Activated CD4-positive, alpha-beta T cell treated with anti-CD3 and anti-CD28 coated beads for 36 hours (primary cell): ENCODE results near the gene TEX22. TPM values are rescaled to one million over a fixed set of nuclear protein-coding genes. Genes with fewer than 3 reads are reported as not detected.

Experiments used
- ATAC-seq: fragments of 200-7000 bp; cut with Tn5 transposase; one replicate; pipeline ENCODE4 v1.10.0; 2021; ENCODE audit warnings: mild to moderate bottlenecking, moderate library complexity
- CTCF ChIA-PET: fragments of 350-600 bp; sonication (Branson Sonifier 250); formaldehyde crosslinking; loops from one replicate; lab custom pipeline; 2021; ENCODE audit warnings: antibody characterized with exemption; lab: Charles Lee
- POLR2A ChIA-PET: fragments of 350-600 bp; sonication (Branson Sonifier 250); formaldehyde crosslinking; loops from one replicate; lab custom pipeline; 2021; ENCODE audit warnings: antibody characterized with exemption, inconsistent platforms; lab: Charles Lee
- DNase-seq: peaks from one replicate; pipeline ENCODE4 v3.0.0-alpha.2; 2020
- H3K27ac Mint-ChIP-seq: one replicate; pipeline ENCODE4 v1.8.0; 2021; ENCODE audit warnings: mixed read lengths
- H3K27me3 Mint-ChIP-seq: one replicate; pipeline ENCODE4 v1.8.0; 2021; ENCODE audit warnings: mixed read lengths
- H3K36me3 Mint-ChIP-seq: one replicate; pipeline ENCODE4 v1.8.0; 2021; ENCODE audit warnings: low read depth, mixed read lengths
- H3K4me1 Mint-ChIP-seq: one replicate; pipeline ENCODE4 v1.8.0; 2021; ENCODE audit warnings: mixed read lengths
- H3K4me3 Mint-ChIP-seq: one replicate; pipeline ENCODE4 v1.8.0; 2021; ENCODE audit warnings: mild to moderate bottlenecking, moderate library complexity, mixed read lengths
- H3K9me3 Mint-ChIP-seq: one replicate; pipeline ENCODE4 v1.8.0; 2021; ENCODE audit warnings: low read depth, mixed read lengths
- intact Hi-C, 2 experiments: fragments of 100-400 bp; cut with DNase I in 1 of 2; cut with micrococcal nuclease in 1 of 2; formaldehyde crosslinking; loops; one replicate each; pipeline versions ENCODE4 v1.14.2 to v1.15.1; 2022 to 2024; cut with DNase I, micrococcal nuclease
- total RNA-seq, 2 experiments: library from RNA; stranded (reverse); gene quantifications; one replicate each; pipeline ENCODE4 v1.2.3, GENCODE V29; 2021

Gene TEX22
- total RNA-seq, 2 experiments from 2014 or later, result 1.4 to 2.4 TPM

- H3K4me1 Mint-ChIP-seq, result peaks cover 9% of the 10 kb centered on the region
- no peaks in the 10 kb centered on the region for H3K9me3 Mint-ChIP-seq
- intact Hi-C loops, result no loop called here
- no peaks in the 10 kb centered on the region for H3K27me3 Mint-ChIP-seq
- no peak overlapping the region for H3K27ac Mint-ChIP-seq
- CTCF ChIA-PET, result interaction anchor here (1.2 kb wide), 1 partner anchor 35 kb away, joined by 3 read pairs; no protein-coding TSS in a partner anchor
- DNase-seq, result no peak
- POLR2A ChIA-PET, result no interaction called here
- no peaks in the 10 kb centered on the region for H3K36me3 Mint-ChIP-seq
- no peak for ATAC-seq
- no peak overlapping the region for H3K4me3 Mint-ChIP-seq
These were observed 19.3 kb upstream of the TEX22 start for GRCh38 chr14:105378873-105379685.

DNA sequence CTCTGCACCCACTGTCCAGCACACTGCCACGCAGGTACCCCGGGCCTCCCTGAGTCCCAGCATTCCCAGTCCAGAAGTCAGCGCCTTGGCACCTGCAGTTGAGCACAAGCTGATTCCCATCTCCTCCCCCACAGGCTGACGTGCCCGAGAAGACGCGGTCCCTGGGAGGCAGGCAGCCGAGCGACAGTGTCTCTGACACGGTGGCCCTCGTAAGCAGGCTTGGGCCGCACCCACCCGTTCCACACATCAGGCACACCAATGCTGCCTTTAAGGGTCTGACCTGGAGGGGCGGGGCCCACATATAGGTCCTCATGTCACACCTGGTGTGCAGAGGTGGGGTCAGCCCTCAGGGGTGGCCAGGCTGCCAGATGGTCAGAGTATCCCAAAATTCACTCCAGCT lies 18.4 kb upstream of the TEX22 start:
- Mint-ChIP-seq H3K27me3 (no peaks in the 10 kb centered on the region), H3K4me1 (peaks cover 9% of the 10 kb centered on the region), H3K36me3 (no peaks in the 10 kb centered on the region), H3K4me3 (no peak overlapping the region), H3K9me3 (no peaks in the 10 kb centered on the region), H3K27ac (no peak overlapping the region)
- intact Hi-C loops, result no loop called here
- no peak for ATAC-seq
- CTCF ChIA-PET, result interaction anchor here (0.5 kb wide), 1 partner anchor 467 kb away, joined by 3 read pairs; no protein-coding TSS in a partner anchor
- no peak for DNase-seq
- POLR2A ChIA-PET, result no interaction called here

DNA sequence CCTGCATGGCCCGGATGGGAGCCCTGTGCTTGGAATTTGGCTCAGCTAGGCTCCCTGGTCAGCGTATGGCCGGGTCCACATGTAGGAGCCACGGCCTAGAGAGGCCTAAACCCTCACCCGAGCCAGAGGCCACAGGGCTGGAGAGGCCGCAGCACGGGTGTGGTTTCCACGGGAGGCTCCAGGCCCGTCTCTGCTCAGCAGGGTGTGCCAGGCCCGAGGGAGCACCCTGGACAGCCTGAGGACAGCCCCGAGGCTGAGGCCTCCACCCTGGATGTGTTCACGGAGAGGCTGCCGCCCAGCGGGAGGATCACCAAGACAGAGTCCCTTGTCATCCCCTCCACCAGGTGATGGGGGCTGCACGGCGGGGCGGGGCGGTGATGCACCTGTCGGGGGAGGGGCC lies 17.6 kb upstream of the TEX22 start:
- no peak overlapping the region for H3K4me3 Mint-ChIP-seq
- POLR2A ChIA-PET, result no interaction called here

GRCh38 chr14:105381446-105382342 lies 16.6 kb upstream of the TEX22 start:
- intact Hi-C loops, result no loop called here
- no peak for DNase-seq
- Mint-ChIP-seq H3K36me3 (no peaks in the 10 kb centered on the region), H3K4me3 (no peak overlapping the region), H3K27ac (no peak overlapping the region), H3K4me1 (no peaks in the 10 kb centered on the region), H3K27me3 (no peaks in the 10 kb centered on the region), H3K9me3 (no peaks in the 10 kb centered on the region)
- POLR2A ChIA-PET, result no interaction called here
- ATAC-seq, result no peak
- CTCF ChIA-PET, result interaction anchor here (1.5 kb wide), 1 partner anchor 11 kb away, joined by 6 read pairs; no protein-coding TSS in a partner anchor

More for the DNA sequence above, 17.6 kb upstream of the TEX22 start:
- Mint-ChIP-seq H3K36me3 (no peaks in the 10 kb centered on the region), H3K27ac (no peak overlapping the region), H3K27me3 (no peaks in the 10 kb centered on the region), H3K9me3 (no peaks in the 10 kb centered on the region), H3K4me1 (peaks cover 5% of the 10 kb centered on the region)
- no peak for ATAC-seq
- intact Hi-C loops, result no loop called here
- DNase-seq, result no peak
- CTCF ChIA-PET, result interaction anchor here (1.5 kb wide), 1 partner anchor 10 kb away, joined by 6 read pairs; no protein-coding TSS in a partner anchor

- POLR2A ChIA-PET, result no interaction called here
- intact Hi-C loops, result no loop called here
- CTCF ChIA-PET, result interaction anchor here (1.4 to 1.5 kb wide), 2 partner anchors 9 to 12 kb away, joined by 3 to 6 read pairs; no protein-coding TSS in a partner anchor
- H3K9me3 Mint-ChIP-seq, result no peaks in the 10 kb centered on the region
- ATAC-seq (no peak), DNase-seq (no peak)
- no peaks in the 10 kb centered on the region for H3K27me3 Mint-ChIP-seq
- no peaks in the 10 kb centered on the region for H3K4me1 Mint-ChIP-seq
- no peak overlapping the region for H3K27ac Mint-ChIP-seq
- H3K4me3 Mint-ChIP-seq, result no peak overlapping the region
- no peaks in the 10 kb centered on the region for H3K36me3 Mint-ChIP-seq
These were observed 15.8 kb upstream of the TEX22 start for GRCh38 chr14:105382343-105383082.

DNA sequence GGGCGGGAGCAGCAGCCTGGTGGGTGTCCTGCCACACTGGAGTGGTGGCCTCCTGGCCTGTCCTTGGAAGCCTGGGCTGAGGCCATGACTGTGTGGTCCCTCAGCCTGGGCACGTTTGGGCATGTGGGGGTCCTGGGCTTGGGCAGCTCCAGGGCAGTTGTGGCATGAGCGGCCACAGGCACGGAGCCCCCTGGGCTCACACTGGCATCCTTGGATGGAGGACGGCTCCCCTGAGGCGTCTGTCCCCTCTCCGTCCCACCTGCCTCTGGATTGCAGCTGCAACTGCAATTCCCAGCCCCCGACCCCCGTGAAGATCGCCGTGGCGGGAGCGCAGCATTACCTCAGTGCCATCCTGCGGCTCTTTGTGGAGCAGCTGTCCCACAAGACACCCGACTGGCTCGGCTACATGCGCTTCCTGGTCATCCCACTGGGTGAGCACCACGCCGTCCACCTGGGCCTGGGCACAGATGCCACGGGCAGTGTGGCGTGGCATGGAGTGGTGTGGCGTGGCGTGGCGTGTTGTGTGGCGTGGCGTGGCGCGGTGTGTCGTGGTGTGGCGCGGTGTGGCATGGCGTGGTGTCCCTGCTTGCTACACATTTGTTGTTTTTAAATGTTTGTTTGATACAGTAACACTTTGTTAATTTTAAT lies 15.1 kb upstream of the TEX22 start:
- H3K4me3 Mint-ChIP-seq, result no peak overlapping the region
- no peak for ATAC-seq
- POLR2A ChIA-PET, result no interaction called here

GRCh38 chr14:105384041-105384557 lies 14.2 kb upstream of the TEX22 start:
- Mint-ChIP-seq H3K9me3 (no peaks in the 10 kb centered on the region), H3K27me3 (no peaks in the 10 kb centered on the region), H3K36me3 (no peaks in the 10 kb centered on the region), H3K4me1 (no peaks in the 10 kb centered on the region), H3K27ac (no peak overlapping the region), H3K4me3 (no peak overlapping the region)
- intact Hi-C loops, result no loop called here
- DNase-seq (no peak), ATAC-seq (no peak)
- CTCF ChIA-PET, result interaction anchor here (0.6 to 1.4 kb wide), 3 partner anchors 11 to 165 kb away, joined by 3 read pairs; no protein-coding TSS in a partner anchor
- POLR2A ChIA-PET, result no interaction called here

More for the DNA sequence above, 15.1 kb upstream of the TEX22 start:
- CTCF ChIA-PET, result interaction anchor here (0.7 to 1.4 kb wide), 2 partner anchors 10 to 165 kb away, joined by 3 read pairs; no protein-coding TSS in a partner anchor
- Mint-ChIP-seq H3K27me3 (no peaks in the 10 kb centered on the region), H3K9me3 (no peaks in the 10 kb centered on the region), H3K36me3 (no peaks in the 10 kb centered on the region), H3K4me1 (no peaks in the 10 kb centered on the region), H3K27ac (no peak overlapping the region)
- intact Hi-C loops, result no loop called here
- DNase-seq, result no peak

DNA sequence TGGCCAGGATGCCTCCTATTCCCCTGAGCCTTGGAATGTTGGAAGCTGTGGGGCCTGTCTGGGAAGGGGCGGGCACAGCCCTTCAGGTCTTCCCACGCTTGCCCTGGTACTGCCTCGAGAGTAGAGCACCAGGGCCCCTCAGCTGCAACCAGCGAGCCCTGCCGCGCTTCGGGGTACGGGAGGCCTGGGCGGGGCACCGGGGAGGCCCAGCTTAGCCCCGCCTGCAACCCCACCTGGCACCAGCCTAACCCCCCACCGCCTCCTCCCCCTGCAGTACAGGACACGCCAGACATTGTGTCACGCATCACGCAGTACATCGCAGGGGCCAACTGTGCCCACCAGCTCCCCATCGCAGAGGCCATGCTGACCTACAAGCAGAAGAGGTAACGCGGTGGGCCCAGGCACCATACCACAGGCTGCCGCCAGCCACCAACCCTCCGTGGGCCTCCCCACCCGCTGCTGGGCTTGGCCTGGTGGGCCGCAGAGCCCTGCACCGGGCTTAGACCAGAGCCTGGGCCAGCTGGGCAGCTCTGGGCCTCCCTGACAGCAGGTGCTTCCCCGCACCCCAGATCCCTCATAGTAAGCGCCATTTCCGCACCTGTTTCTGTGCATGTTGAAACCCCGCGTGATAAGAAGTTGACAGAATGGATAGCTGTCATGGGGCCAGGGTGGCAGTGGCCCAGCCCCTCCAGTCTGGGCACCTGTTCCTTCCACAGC lies 13.6 kb upstream of the TEX22 start:
- Mint-ChIP-seq H3K27ac (no peak overlapping the region), H3K9me3 (no peaks in the 10 kb centered on the region), H3K36me3 (no peaks in the 10 kb centered on the region), H3K27me3 (no peaks in the 10 kb centered on the region), H3K4me3 (no peak overlapping the region), H3K4me1 (no peaks in the 10 kb centered on the region)
- ATAC-seq, result no peak
- intact Hi-C loops, result no loop called here
- ChIA-PET CTCF (interaction anchor here (0.6 kb wide), 1 partner anchor 21 kb away, joined by 3 read pairs; no protein-coding TSS in a partner anchor), POLR2A (interaction anchor here (0.6 kb wide), 1 partner anchor 17 kb away, joined by 3 read pairs; no protein-coding TSS in a partner anchor)
- DNase-seq, result no peak

DNA sequence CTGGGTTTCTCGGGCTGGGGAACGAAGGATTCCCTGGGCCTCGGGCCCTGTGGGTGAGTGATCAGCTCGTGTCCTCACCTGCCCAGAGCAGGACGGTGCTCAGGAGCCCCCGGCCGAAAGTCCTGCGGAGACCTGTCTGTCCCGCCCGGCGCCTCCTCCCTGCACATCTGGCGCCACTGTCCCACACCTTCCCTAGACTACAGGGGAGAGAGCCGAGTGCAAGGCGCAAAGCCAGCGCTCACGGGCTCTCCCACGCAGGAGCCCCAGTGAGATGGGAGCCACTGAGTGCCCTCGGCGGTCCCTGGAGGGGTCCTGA lies 13.1 kb upstream of the TEX22 start:
- Mint-ChIP-seq H3K4me3 (no peak overlapping the region), H3K36me3 (no peaks in the 10 kb centered on the region), H3K9me3 (no peaks in the 10 kb centered on the region), H3K27ac (no peak overlapping the region), H3K4me1 (no peaks in the 10 kb centered on the region), H3K27me3 (no peaks in the 10 kb centered on the region)
- ATAC-seq, result no peak
- DNase-seq, result no peak
- ChIA-PET CTCF (no interaction called here), POLR2A (no interaction called here)
- intact Hi-C loops, result no loop called here

DNA sequence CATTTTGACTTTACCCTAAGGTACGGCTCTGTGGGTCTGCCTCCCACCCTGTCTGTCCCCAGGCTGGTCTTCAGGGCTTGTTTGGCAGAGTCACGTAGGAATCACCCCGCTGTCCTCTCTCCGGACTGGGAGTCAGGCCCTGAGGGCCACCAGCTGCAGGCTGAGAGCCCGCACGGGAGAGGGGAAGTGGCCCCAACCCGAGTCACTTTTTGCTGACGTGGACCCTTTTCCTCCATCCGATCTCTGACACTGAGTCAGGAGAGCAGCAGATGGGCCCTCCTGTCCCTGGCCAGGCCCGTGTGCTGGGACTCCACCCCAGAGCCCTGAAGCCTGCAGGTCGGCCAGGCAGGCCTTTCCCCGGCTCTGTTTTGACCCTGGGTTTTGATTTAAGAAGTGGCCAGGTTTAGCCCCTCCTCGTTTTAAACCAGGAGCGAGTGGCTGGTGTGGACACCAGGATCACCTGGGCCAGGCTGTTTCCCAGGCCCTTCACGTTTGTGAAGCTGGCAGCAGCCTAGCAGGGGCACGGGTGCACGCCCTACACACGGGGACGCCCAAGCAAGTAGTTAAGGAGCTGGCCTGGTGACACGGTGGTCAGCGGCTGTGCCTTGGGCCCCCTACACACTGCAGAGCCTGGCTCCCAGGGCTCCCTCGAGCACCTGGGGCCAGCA lies 12.5 kb upstream of the TEX22 start:
- POLR2A ChIA-PET, result no interaction called here
- no peaks in the 10 kb centered on the region for H3K27me3 Mint-ChIP-seq

More for the DNA sequence above, 12.5 kb upstream of the TEX22 start:
- H3K4me3 Mint-ChIP-seq, result no peak overlapping the region
- H3K36me3 Mint-ChIP-seq, result no peaks in the 10 kb centered on the region
- intact Hi-C loops, result no loop called here
- no peaks in the 10 kb centered on the region for H3K4me1 Mint-ChIP-seq
- DNase-seq, result no peak
- H3K9me3 Mint-ChIP-seq, result no peaks in the 10 kb centered on the region
- CTCF ChIA-PET, result no interaction called here
- ATAC-seq, result no peak
- no peak overlapping the region for H3K27ac Mint-ChIP-seq
